HG02763 (cell line): ENCODE data around the gene SHFL.
A peak's percentile ranks its signal among the peaks of the same experiment; 100 is the strongest.

Experiments used
- ATAC-seq: cut with Tn5 transposase; IDR thresholded peaks from one replicate; pipeline ENCODE4 v1.9.1; 2021; ENCODE audit warnings: mild to moderate bottlenecking, moderate library complexity; ENCODE audit not compliant: unreplicated experiment

The SHFL gene

DNA sequence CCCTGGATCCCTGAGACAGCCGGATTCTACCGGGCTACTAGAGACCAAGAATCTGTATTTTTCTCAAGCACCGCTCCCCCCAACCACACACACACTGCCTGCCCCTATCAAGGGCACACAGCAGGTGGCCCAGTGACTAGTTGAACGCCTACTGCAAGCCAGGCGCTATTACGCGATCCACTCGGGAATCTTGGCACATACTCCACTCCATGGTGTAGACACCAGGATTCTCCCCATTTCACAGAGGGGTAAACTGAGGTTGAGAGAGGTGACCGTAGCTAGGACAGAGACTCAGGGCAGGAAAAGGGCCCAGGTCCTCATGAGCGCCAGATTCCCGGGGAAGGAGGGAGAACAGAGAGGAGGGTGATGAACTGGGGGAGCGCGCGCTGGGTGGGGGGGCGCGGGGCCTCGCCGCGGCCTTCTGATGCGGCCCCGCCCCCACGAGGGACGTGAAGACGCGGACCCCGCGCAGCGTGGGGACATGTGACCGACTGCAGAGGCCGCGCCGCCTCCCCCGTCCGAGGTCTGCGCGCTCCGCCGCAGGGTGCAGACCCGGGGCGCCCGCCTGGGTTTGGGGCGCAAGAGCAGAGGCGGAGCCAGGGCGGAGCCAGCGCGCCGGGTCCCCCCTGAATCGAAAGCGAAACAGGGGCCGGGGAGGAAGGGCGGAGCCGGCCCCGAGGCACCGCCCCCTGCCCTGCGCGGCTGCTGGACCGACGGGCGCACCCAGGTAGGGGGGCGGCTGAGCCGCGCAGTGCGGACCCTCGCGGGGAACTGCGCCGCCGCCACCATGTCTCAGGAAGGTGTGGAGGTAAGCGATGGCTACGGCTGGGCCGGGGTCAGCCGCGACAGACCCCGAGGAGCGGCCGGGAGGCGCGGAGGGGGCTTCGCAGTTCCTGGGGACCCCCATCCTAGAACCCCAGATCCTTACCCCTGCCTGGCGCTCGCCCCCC, at the start of gene SHFL:
TSS of gene SHFL (plus strand) at position 677 of the 950 bp plus-strand sequence. CDS start at position 788, 111 bp downstream.
- ATAC-seq = peak; percentile 84

DNA sequence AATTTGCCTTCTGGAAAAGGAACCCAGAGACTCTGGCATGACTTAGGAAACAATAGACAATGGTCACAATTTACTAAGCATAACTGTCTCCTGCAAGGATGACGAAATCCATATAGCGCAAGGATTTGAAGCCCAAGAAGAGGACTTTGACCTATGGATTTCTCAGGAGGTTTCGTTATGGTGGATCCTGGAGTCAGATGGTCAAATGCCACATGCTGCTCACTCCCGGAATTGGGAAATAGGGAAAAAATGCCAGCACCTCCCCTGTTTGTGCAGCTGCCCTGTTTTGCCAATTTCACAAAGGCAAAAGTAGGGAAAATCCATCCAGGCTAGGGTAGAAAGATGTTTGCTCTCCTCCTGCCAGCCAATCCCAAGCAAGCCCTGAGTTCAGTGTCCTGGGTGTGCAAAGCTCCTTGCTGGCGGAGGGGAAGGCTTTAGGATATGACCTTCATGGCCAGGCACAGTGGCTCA, 49.5 kb upstream of the SHFL start:
- no peak for ATAC-seq

DNA sequence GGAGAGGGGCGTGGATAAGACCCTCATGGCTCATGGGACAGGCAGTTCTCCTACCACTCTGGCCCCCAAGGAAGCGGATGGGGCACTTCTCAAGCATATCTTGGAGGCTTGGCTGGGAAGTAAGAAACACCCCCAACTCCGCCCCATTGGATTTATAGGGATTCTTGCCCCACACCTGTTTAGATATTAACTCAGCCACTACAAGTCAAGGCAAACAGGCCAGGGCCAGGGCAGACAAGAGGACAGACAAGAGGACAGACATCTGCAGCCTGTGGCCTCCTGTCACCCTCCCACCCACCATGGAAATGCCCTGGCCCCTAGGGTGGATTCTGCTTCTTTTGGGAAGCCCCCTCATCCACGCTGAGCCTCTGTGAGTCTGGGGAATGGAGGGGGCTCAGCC, 48.8 kb upstream of the SHFL start:
- ATAC-seq = no peak

DNA sequence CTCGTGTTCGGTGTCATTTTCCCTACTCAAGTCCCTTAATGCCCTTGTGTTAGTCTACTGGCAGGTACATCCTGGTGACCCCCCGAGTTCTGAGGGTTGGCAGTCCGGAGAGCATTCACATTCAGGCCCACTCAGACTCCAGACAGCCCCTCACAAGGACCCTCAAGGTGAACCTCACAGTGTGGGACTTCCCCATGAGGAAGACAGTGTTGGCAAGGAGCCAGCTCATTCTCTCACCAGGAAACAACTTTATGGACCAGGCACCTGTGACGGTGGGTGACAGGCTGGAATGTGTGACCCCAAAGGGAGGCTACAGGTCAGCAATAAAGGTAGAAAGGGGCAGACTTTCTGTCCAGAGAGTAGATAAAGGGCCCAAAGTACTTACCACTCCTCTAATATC, 48.3 kb upstream of the SHFL start:
- no peak for ATAC-seq

DNA sequence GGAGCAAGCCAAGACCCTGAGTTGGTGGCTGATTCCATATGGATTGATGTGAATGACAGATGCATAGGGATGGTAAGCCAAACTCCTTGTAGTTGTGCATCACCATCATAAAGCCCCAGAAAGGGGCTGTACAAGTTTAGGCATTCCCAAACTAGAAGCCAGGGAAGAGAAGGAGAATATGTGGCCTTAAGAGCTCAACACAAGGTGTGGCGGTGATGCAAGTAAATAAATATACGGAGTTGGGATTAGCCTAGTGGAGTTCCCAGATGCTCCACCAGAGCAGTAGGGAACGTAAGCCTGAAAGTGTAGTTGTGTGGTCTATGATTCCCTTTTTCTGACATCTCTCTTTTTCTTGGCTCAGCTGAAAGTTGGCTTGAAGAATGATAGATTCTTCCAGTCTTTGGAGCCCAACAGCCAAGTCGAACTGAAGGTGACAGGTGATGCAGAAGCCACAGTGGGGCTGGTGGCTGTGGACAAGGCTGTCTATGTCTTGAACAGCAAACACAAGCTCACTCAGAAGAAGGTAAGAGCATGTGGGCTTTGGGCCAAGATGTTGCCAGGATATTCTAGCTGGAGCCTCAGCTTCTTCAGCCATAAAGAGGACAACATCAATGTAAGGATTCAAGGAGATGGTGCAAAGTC, 42.7 kb upstream of the SHFL start:
- no peak for ATAC-seq

DNA sequence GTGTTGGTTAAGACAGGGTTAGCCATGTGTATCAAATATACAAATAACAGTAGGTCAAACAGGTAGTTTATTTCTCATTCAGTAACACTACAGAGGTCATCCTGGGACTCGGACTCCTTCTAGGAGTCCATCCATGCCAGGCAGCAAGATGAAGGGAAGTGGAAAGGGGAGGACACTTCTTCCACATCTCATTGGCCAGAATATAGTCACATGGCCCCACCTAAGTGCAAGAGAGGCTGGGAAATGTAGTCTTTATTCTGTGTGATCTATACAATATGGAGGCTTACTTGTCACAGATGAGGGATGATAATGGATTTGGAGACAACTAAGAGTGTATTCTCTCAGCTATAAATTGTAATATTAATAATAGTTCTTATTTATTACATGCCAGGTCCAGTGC, 41.7 kb upstream of the SHFL start:
- no peak for ATAC-seq

DNA sequence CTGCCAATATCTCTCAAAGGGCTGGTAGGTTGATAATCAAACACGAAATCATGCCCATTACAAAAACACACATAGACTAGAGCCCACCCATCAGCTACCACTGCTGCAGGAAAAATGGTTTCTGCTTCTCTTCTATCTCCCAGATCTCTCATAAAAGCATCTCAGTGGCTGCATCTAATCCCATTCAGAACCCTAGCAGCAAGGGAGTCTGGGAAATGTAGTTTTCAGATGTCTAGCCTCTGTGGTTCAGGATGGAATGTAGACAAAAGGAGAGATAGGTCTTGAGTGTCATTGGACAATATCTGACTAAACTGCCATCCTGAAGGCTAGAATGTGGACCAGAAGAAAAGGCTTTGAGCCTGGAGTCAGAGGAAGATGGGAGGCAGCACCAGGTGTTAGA, 40.7 kb upstream of the SHFL start:
- no peak for ATAC-seq

DNA sequence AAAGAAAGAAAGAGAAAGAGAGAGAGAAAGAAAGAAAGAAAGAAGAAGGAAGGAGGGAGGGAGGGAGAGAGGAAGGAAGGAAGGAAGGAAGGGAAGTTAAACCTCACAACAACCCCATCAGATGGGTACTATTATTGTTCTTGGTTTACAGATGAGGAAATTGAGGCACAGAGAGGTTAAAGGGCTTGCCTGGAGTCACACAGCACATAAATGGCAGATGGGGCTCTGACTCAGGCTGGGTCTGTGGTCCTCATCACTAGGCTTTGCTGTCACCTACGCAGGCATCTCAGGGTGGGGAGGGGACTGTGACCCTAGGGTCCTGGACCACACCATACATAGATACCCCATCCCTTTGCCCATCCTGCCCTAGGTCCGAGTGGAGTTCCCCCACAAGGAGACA, 36.5 kb upstream of the SHFL start:
- ATAC-seq = no peak

DNA sequence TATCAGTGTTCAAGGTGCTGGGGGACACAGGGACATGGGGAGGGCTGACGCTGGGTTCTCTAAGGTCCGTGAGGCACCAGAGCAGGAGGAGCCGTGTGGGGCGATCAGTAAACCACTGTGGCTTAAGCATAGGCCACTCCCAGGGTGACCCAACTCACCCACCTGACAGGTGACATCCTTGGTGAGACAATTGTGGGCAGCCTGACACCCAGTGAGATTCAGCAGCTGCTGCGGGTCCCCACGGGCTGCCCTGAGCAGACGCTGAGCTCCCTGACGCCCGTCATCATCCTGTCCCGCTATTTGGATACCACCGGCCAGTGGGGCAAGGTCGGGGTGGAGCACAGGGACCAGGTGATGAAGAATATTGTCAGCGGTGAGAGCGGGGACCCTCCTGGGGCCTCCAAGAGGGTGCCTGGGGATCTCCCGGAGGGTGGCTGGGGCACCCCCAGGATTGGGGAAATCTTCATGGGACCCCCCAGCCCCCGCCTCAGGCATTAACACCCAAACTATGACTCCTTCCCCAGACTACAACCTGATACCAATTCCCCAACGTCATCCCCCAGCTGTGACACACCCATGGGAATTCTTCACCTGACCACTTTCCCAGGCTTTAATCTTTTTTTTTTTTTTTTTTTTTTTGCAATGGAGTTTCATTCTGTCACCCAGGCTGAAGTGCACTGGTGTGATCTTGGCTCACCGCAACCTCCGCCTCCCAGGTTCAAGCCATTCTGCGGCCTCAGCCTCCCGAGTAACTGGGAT, 33.3 kb upstream of the SHFL start:
- ATAC-seq = no peak

DNA sequence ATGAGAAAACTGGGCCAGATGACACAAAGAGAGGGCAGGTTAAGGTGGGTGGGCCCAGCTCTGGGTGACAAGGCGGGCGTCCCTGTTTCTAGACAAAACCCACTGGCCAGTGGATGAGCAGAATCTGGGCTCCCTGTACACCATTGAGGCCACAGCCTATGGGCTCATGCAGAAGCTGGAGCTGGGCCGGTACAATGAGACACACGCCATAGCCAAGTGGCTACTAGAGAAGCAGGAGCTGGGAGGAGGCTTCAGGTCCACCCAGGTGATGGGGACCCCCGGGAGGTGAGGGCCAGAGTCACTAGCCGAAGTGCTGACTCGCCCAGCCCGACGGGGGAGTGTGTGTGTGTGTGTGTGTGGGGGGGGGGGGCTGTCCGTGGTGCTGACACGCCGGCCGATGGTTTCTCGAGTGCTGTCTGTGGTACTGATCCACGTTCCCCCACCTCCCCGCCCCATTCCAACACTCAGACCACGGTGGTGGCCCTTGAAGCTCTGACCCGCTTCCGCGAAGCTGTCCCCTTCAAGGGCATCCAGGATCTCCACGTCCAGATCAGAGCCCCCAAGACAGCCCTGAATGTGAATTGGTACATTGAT, 24.3 kb upstream of the SHFL start:
- no peak for ATAC-seq

DNA sequence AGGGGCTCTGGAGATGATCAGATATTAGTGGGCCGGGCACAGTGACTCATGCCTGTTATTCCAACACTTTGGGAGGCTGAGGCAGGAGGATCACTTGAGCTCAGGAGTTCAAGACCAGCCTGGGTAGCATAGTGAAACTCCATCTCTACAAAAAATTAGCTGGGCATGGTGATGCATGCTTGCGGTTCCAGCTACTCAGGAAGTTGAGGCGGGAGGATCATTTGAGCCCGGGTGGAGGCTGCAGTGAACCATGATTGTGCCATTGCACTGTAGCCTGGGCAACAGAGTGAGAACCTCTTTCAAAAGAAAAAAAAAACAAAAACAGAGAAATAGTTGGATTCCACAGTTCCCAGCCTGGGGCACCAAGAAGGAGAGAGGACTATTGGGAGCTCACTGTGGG, 17.9 kb upstream of the SHFL start:
- ATAC-seq = no peak

DNA sequence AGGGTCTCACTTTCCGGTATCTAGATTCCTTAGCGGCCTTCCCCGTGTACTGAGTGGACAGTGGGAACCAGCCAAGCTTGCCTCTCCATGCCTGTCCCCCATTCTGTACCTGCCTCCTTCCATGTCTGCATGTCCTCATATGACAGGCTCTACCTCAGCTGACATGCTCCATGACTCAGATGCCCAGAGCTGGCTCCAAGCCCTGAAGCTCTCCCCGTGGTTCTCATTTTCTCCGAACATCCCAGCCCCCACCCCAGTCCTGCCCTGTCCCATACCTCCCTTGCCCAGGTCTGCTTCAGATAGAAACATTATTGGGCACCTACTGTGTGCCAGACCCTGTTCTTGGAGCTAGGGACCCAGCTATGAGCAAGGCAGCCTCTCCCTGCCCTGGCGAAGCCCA, 17.1 kb upstream of the SHFL start:
- no peak for ATAC-seq

DNA sequence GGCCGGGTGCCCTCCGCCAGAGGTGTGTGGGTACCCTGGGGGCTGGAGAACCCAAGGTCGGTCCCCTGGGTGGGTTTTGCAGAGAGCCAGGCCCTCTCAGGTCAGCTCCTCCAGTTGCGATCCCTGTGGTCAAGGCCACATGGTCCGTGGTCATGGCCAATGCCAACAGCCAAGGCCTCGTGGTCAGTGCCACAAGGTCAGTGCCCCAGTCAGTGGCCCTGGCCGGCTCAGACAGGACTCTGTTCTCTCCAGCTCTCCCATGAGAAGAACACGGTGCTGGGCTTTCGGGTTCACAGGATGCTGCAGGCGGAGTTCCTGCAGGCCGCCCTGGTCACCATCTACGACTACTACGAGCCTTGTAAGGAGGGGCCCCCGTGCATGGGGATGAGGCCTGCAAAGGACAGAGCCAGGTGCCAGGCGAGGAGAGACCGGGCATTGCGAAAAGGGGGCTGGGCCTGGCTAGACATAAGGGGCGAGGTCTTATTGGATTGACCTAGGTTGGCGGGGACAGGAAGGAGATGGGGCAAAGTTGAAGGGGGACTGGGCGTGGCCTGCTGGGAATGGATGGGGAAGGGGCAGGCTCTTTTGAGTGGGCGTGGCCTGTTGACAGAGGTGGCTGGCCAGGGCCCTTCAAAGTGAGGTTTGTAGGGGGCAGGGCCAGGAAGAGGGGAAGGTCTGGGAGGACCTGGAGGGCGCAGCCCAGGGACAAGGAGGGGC, 15.2 kb upstream of the SHFL start:
- no peak for ATAC-seq

DNA sequence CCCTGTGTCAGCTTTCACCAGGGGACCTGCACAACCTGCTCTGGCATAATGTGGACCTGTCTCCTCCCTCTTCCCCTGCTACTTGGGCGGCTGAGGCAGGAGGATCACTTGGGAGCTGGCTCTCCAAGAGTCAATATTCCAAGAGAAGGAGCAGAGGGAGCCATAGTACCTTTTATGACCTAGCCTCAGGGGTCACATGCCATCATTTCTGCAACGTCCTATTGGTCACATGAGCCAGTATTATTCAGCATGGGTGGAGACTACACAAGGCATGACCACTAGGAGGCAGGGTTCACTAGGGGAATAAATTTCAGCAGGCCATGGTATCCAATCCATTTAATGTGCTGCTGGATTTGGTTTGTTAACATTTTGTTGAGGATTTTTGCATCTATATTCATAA, 12.0 kb upstream of the SHFL start:
- ATAC-seq = no peak

DNA sequence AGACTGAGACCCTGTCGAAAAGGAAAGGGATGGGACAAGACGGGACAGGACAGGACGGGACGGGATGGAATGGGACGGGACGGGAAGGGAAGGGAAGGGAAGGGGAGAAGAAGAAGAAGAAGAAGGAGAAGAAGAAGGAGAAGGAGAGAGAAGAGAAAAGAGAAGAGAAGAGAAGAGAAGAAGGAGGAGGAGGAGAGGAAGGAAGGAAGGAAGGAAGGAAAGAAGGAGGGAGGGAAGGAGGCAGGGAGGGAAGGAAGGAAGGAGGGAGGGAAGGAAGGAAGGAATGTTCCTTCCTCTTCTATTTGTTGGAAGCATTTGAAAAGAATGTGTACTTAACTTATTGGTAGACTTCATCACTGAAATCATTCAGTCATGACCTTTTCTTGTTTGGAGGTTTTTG, 9.6 kb upstream of the SHFL start:
- no peak for ATAC-seq

DNA sequence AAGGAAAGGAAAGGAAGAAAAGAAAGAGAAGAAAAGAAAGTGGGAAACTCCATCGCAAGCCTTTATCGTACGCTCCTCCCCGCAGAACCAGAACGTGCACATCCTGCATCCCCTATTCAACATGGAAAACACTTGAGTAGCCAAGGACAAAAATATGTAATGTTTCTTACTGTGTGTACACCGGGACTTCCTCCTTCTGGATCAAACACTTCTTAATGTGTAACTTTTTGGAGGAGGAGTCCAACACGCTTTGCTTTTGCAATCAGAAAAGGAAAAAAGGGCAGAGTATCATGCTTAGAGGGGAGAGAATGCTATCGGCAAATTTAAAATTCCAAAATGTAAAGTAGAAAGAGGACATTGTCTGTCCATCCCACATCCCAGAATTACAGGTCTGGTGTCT, 7.8 kb upstream of the SHFL start:
- no peak for ATAC-seq

DNA sequence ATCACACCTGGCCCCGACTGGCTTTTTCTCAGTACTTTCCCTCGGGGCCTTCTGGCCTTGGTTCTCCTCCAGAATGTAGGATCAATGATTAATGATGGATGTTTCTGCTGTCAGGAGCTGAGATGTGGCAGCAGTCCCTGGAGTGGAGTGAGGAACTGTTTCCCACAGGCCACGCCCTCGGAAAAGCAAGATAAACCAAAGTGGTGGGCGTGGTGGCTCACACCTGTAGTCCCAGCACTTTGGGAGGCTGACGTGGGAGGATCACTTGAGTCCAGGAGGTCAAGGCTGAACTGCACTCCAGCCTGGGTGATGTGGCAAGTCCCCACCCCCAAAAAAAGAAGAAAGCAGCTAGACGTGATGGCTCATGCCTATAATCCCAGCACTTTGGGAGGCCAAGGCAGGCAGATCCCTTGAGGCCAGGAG, 7.1 kb upstream of the SHFL start:
- no peak for ATAC-seq

DNA sequence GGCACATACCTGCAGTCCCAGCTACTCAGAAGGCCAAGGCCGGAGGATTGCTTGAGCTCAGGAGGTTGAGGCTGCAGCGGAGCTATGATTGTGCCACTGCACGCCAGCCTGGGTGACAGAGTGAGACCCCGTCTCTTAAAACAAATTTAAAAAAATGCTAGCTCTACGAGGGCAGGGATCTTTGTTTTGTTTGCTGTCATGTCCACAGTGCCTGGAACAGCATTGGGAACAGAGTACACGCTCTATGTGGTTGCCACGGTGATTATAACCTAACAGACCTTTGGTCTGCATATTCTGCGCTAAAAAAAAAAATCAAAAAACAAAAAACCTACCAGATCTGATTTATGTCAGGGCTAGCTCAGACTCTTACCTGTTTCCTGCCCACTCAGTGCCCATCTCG, 2.2 kb upstream of the SHFL start:
- no peak for ATAC-seq

DNA sequence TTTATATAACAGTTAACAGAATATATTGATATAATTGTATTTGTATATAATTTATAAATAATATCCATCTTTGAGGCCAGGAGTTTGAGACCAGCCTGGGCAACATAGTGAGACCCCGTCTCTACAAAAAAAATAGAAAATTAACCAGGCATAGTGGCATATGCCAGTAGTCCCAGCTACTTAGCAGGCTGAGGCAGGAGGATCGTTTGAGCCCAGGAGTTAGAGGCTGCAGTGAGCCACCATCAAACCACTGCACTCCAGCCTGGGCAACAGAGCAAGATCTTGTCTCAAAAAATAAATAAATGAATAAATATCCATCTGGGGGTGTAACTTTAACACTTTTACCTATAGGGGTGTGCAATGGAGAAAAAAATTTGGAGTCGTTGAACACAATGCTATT, 1.3 kb upstream of the SHFL start:
- ATAC-seq = no peak

DNA sequence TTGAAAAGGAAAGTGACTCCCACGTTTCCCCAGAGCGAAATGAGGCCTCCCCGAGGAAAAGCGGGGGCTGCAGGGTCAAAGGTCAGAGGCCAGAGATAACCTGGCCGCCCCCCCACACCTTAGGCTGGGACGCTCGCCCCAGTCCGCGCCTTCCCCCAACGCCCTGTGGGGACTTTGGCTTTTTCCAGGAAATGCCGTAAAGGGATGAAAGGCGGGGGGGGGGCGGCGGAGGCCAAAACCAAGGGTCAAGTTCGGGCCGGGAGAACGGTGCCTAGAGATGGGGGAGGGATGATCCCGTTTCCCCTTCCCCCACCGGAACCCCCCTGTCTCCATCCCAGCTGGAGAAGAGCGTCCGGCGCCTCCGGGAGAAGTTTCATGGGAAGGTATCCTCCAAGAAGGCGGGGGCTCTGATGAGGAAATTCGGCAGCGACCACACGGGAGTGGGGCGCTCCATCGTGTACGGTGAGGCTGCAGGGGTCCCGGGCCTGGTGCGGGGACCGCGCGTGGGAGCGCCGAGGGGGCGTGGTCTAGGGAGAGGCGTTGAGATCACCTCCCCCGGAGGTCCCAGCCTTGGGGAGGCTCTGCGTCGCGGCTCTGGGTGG, 575 bp downstream of the SHFL start:
- ATAC-seq = no peak
